ENCODE measurements around the gene GUCY1B1. TPM values are rescaled to one million over a fixed set of nuclear protein-coding genes. Genes with fewer than 3 reads are reported as not detected.

Gene GUCY1B1
- total RNA-seq, 1 experiment from 2014 or later: 0.50 TPM

GRCh38 chr4:155855897-155856296, 97.1 kb downstream of the GUCY1B1 start:
- no peaks in the 10 kb centered on the region for H4K20me1 ChIP-seq (ENCODE audit: control insufficient read depth, insufficient read depth, insufficient read length)
- no peak overlapping the region for H3K23ac ChIP-seq (ENCODE audit: insufficient read length, low read depth, low read length)
- H2BK120ac ChIP-seq (ENCODE audit: low read depth, low read length, poor library complexity, severe bottlenecking): no peak overlapping the region
- H2AFZ ChIP-seq (ENCODE audit: low read length): no peak overlapping the region
- H3K27ac Mint-ChIP-seq: no peak overlapping the region
- H4K5ac ChIP-seq (ENCODE audit: insufficient read length, low read depth, low read length): no peak overlapping the region
- H3K9me3 Mint-ChIP-seq: no peaks in the 10 kb centered on the region; a peak in 2 of 5 replicates
- no peaks in the 10 kb centered on the region for H3K79me2 ChIP-seq (ENCODE audit: insufficient read depth, low read length)
- no peaks in the 10 kb centered on the region for H3K27me3 ChIP-seq (ENCODE audit: insufficient read depth, low read length)
- H3K9ac ChIP-seq (ENCODE audit: extremely low read depth, insufficient read length, low read length): no peak overlapping the region
- H3K4me1 Mint-ChIP-seq: peaks cover 9 to 11% of the 10 kb centered on the region in 2 experiments
- no peak overlapping the region for H3T11ph ChIP-seq (ENCODE audit: low read length)
- no peaks in the 10 kb centered on the region for H3K23me2 ChIP-seq (ENCODE audit: insufficient read length, low read depth, low read length, poor library complexity, severe bottlenecking)
- no peaks in the 10 kb centered on the region; a peak in 1 of 7 replicates for H3K36me3 Mint-ChIP-seq (ENCODE audit: insufficient read depth in 1 of 3, low read depth in 3 of 3)
- H3K14ac ChIP-seq (ENCODE audit: insufficient read depth, low read length): no peak overlapping the region
- no CpG with 5 or more reads among the region's 2 CpGs for WGBS (ENCODE audit: extremely low coverage, insufficient read length, low lambda C conversion rate)
- TF ChIP-seq, protein P1, sequence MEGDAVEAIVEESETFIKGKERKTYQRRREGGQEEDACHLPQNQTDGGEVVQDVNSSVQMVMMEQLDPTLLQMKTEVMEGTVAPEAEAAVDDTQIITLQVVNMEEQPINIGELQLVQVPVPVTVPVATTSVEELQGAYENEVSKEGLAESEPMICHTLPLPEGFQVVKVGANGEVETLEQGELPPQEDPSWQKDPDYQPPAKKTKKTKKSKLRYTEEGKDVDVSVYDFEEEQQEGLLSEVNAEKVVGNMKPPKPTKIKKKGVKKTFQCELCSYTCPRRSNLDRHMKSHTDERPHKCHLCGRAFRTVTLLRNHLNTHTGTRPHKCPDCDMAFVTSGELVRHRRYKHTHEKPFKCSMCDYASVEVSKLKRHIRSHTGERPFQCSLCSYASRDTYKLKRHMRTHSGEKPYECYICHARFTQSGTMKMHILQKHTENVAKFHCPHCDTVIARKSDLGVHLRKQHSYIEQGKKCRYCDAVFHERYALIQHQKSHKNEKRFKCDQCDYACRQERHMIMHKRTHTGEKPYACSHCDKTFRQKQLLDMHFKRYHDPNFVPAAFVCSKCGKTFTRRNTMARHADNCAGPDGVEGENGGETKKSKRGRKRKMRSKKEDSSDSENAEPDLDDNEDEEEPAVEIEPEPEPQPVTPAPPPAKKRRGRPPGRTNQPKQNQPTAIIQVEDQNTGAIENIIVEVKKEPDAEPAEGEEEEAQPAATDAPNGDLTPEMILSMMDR (conservative IDR thresholded peaks at IDR 0.05): no peak
- H3K9me3 ChIP-seq (ENCODE audit: control insufficient read depth, low read depth, low read length): no peaks in the 10 kb centered on the region
- H2AK5ac ChIP-seq (ENCODE audit: insufficient read length, low read length): no peak overlapping the region
- H3K79me1 ChIP-seq (ENCODE audit: insufficient read depth, low read depth, low read length, poor library complexity, severe bottlenecking): no peaks in the 10 kb centered on the region
- no peak overlapping the region for H3K18ac ChIP-seq (ENCODE audit: insufficient read length, low read depth, low read length)
- no peak for DNase-seq
- H3K4me2 ChIP-seq (ENCODE audit: insufficient read depth, insufficient read length, low read length): no peak overlapping the region
- no peak overlapping the region for H3K27ac ChIP-seq (ENCODE audit: insufficient read length, low read depth, low read length)
- H4K91ac ChIP-seq (ENCODE audit: insufficient read length, low read depth, low read length): no peak overlapping the region
- H3K4me3 Mint-ChIP-seq: no peak overlapping the region
- no peaks in the 10 kb centered on the region for H3K4me1 ChIP-seq (ENCODE audit: insufficient read depth, low read length)
- no peak overlapping the region for H2BK12ac ChIP-seq (ENCODE audit: insufficient read length, low read depth, low read length)
- no peak overlapping the region for H4K8ac ChIP-seq (replicated peaks; ENCODE audit: insufficient read length, low read depth, low read length)
- no peaks in the 10 kb centered on the region for H3K27me3 Mint-ChIP-seq (ENCODE audit: low read depth)
- H3K4ac ChIP-seq (ENCODE audit: low read depth, low read length): no peak overlapping the region
- no peak overlapping the region for H2BK20ac ChIP-seq (ENCODE audit: low read depth, low read length, poor library complexity, severe bottlenecking)
- no peak overlapping the region for H2BK15ac ChIP-seq (ENCODE audit: low read depth, low read length)
- no peak overlapping the region for H2BK5ac ChIP-seq (ENCODE audit: insufficient read length, low read length)
- no peak overlapping the region for H3K56ac ChIP-seq (ENCODE audit: insufficient read length, low read depth, low read length)

Other genes with a start within 250 kb of the GUCY1B1 start
- gene GUCY1A1, start 92.2 kb upstream of the GUCY1B1 start, total RNA-seq (2021): not detected in 2 replicates
- gene ASIC5, start 107.3 kb downstream of the GUCY1B1 start, total RNA-seq (2021): not detected in 2 replicates
- gene TDO2, start 144.7 kb downstream of the GUCY1B1 start, total RNA-seq (2021): not detected in 2 replicates
- 0.81 and 1.1 TPM in 2 replicates for gene CTSO, start 194.8 kb downstream of the GUCY1B1 start, total RNA-seq (2021)

Measured in H9 (cell line).